Skin epidermis (tissue), 12 donors: ENCODE measurements around the gene ART1.

Source experiments
- H3K27ac ChIP-seq, 21 experiments: fragments of 200-600 bp; sonication (generic) in 11 of 21; one replicate each; pipeline ENCODE4 v1.5.0; 2020; ENCODE audit warnings: mild to moderate bottlenecking in 3 of 21, inconsistent platforms in 2 of 21, moderate library complexity in 2 of 21
- H3K4me3 ChIP-seq, 7 experiments: fragments of 200-600 bp; sonication (generic) in 2 of 7; one replicate each; pipeline ENCODE4 v1.5.0; 2020; ENCODE audit warnings: inconsistent platforms in 2 of 7, mild to moderate bottlenecking in 2 of 7, moderate library complexity in 1 of 7

ART1 gene

DNA sequence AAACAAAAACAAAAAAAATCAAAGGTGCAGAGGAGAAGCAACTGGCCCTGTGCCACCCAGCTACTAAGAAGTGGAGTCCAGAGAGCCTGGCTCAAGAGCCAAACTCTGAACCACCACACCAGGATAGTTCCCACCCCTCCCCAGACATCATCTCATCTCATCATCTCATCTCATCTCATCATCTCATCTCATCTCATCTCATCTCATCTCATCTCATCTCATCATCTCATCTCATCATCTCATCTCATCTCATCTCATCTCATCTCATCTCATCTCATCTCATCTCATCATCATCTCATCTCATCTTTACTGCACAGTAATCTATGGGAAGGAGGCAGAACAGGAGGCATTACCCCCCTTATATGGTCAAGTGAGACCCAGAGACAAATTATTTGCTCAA is 17.9 kb downstream of the ART1 start:
- no peak overlapping the region for H3K27ac ChIP-seq
- no peak overlapping the region for H3K4me3 ChIP-seq

DNA sequence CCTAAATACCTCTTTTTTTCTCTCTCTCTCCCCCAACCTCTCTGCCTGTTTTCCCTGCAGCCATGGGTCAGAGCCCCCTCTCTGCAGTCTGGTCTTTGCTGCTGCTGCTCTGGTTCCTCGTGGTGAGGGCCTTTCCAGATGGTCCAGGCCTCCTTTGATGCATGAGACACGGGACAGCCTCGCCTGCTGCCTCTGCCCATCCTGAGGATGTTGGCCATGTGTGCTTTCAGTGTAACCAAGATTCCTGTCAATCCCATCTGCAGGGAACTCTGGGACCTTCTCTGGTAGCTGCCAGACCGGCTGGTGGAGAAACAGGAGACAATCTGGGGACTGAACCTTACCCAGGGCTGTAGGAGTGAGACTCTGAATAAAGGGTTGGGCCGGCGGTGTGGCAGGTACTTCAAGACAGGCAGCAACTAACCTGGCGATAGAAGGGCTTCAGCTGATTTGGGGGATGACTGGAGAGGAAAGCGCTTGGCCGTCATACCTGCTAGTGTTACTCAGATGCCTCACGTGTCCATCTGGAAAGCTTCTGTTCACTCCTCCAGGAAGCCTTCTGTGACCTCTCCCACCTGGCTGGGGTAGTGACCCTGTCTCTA is 19.2 kb downstream of the ART1 start:
- Histone ChIP-seq H3K27ac (no peak overlapping the region), H3K4me3 (no peak overlapping the region)

- no peak overlapping the region for H3K27ac ChIP-seq
- H3K4me3 ChIP-seq: no peak overlapping the region
Measured at GRCh38 chr11:3665336-3666022, 20.6 kb downstream of the ART1 start.

- Histone ChIP-seq H3K27ac (no peak overlapping the region), H3K4me3 (no peak overlapping the region)
Measured at GRCh38 chr11:3666023-3666530, 21.1 kb downstream of the ART1 start.

GRCh38 chr11:3667149-3668035 is 22.5 kb downstream of the ART1 start:
- Histone ChIP-seq H3K4me3 (no peak overlapping the region), H3K27ac (no peak overlapping the region)

GRCh38 chr11:3669128-3669527 is 24.2 kb downstream of the ART1 start:
- H3K4me3 ChIP-seq: no peak overlapping the region
- no peak overlapping the region for H3K27ac ChIP-seq

- H3K27ac ChIP-seq: no peak overlapping the region
- H3K4me3 ChIP-seq: no peak overlapping the region
Measured at GRCh38 chr11:3669742-3670183, 24.8 kb downstream of the ART1 start.

DNA sequence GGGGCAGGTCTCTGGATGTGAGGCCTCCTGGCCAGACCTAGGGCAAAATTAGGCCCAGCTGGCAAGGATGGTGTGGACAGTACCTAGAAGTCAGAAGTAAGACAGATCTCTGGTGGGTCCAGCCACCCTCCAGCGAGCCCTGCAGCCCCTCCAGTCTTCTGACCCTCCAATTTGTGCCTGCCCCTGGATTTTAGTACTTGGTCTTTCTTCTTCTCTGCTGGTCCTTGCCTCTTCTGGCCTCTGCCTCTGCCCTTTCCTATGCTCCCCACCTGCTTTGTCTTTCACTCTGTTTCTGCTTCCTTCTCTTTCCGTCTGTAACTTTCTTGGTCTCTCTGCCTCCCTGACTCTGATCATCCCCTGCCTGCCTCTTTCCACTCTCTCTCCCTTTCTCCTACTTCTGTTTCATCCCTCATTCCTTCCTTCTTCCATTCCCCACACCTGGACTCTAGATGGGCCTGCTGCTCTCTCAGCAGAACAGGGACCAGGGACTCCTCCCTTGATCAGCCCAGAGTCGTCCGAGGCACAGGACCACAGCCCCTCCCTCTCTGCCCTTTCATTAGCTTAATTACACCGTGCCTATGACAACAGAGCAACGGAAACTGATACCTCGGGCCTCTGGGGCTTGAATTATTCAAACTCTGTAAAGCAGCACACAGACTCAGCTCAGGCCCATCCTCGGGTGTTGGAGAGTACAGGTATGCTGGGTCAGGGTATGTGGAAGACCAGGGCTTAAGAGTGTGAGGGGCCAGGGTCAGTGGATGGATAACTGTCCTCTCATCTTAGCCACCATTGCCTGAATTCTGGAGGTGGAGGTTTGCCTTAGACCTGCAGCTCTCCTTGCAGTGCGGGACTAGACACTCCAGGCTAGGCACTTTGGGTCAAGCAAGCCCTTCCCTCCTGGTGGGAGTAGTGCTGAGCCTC is 26.7 kb downstream of the ART1 start, which contains the start of gene CHRNA10:
Gene CHRNA10 (minus strand): TSS at position 51 of the 921 bp plus-strand sequence. CDS start 72 bp downstream, outside the sequence.
- H3K27ac ChIP-seq: no peak within 1 kb of the TSS

DNA sequence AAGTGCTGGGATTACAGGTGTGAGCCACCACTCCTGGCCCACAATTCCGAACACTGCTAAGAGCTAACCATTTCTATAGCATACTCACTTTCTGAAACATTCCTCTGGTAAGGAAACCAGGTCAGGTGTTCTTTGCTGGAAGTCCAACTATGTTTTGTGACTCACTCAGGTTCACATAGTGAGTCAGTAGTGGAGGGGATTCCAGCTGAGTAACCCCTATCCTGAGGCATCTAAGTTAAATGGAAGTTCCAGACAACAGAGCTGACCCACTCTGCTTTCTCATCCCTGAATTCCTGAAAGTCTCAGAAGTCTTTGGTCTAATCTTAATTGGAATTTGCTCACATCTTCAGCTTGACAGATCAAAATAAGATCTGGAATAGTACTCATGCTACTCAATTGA is 29.3 kb downstream of the ART1 start:
- no peak overlapping the region for H3K27ac ChIP-seq
- H3K4me3 ChIP-seq: no peak overlapping the region

More for the DNA sequence above, 26.7 kb downstream of the ART1 start, which contains the start of gene CHRNA10:
- H3K4me3 ChIP-seq: no peak within 1 kb of the TSS

DNA sequence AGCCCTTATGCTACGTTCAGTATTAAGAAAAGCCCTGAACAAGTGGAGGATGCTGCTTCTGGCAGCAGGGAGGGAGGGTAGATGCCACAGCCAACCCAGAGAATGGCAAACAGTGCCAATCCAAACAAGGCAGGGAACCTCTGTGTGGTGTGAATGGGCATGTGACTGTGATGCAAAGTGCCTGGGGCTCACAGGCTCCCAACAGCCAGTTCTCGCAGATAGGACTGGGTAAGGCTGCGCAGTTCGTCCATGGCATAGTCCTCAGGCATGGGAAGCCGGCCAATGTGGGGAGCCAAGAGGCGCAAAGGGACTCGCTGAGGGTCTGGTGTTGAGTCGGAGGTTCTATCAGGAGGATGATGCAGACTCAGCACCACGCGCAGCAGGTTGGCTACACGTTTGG is 31.0 kb downstream of the ART1 start:
- Histone ChIP-seq H3K4me3 (no peak overlapping the region), H3K27ac (no peak overlapping the region)

DNA sequence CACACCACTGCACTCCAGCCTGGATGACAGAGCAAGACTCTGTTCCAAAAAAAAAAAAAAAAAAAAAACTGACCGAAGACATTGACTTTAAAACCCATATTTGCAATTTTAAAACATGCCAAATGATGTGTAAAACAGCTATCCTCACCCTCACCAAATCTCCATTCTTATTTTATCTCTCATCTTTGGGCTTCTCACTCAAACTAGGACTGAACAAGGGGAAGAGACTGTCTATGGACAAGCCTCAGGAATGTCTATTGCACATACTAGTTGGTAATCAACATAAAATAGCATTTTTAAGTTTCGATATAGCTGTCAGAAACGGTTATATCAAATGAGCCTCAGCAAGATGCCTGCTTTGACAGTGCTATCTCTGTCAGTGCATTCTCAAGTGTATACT is 34.1 kb downstream of the ART1 start:
- H3K27ac ChIP-seq: no peak overlapping the region

GRCh38 chr11:3683039-3683438 is 38.1 kb downstream of the ART1 start:
- no peak overlapping the region for H3K4me3 ChIP-seq

More for the DNA sequence above, 34.1 kb downstream of the ART1 start:
- H3K4me3 ChIP-seq: no peak overlapping the region

DNA sequence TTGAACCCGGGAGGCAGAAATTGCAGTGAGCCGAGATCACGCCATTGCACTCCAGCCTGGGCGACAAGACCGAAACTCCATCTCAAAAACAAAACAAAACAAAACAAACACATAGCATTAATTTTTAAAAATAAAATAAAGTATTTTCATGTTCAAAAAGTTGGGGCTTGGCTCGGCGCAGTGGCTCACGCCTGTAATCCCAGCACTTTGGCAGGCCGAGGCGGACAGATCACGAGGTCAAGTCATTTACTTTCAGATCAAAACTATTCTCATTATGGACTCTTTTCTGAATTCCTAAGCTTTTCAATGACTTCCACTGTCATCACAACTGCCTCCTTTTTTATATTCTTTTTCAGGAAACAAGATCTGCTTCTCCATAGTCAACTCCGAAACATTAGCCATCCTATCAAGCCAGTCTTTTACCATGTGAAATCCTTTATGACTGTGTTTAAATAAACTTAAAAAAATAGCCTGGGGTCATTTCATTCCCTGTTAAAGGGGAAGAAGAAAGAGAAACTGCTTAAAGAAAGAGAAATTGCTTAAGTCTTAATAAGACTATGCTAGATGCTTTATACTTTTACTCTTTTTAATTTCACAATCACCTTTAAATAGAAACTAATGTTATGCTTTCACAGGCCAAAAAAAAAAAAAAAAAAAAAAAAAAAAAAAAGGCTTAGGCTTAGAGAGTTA is 39.3 kb downstream of the ART1 start:
- no peak overlapping the region for H3K27ac ChIP-seq

More at GRCh38 chr11:3683039-3683438, 38.1 kb downstream of the ART1 start:
- H3K27ac ChIP-seq: no peak overlapping the region

GRCh38 chr11:3684819-3685172 is 39.9 kb downstream of the ART1 start:
- Histone ChIP-seq H3K27ac (no peak overlapping the region), H3K4me3 (no peak overlapping the region)

More for the DNA sequence above, 39.3 kb downstream of the ART1 start:
- no peak overlapping the region for H3K4me3 ChIP-seq

DNA sequence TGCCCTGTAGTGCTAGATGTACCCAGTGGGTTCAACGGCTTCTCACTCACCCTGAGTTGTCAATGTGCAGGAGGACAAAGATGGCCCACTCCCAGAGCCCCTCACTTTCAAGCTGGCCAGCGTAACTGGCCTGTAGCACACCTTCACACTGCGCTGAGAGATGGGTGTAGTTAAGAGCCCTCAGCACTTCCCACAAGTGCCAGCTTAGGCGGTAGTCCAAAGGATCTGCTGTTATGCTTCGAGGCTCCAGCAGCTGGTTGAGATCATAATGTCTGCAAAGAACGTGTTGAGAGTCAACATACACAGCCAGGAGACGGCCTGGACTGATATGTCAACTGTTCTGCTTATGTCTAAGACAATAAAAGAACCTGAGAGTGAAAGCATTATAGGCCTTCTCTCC is 41.0 kb downstream of the ART1 start:
- H3K4me3 ChIP-seq: no peak overlapping the region
- H3K27ac ChIP-seq: no peak overlapping the region

GRCh38 chr11:3686751-3687150 is 41.8 kb downstream of the ART1 start:
- Histone ChIP-seq H3K27ac (no peak overlapping the region), H3K4me3 (no peak overlapping the region)

GRCh38 chr11:3700410-3700809 is 55.5 kb downstream of the ART1 start:
- H3K27ac ChIP-seq: no peak overlapping the region
- H3K4me3 ChIP-seq: no peak overlapping the region

- Histone ChIP-seq H3K27ac (no peak overlapping the region), H3K4me3 (no peak overlapping the region)
Measured at GRCh38 chr11:3700910-3701309, 56.0 kb downstream of the ART1 start.

- Histone ChIP-seq H3K27ac (no peak overlapping the region), H3K4me3 (no peak overlapping the region)
Measured at GRCh38 chr11:3703383-3703782, 58.5 kb downstream of the ART1 start.
